ENCODE measurements around the gene IQSEC2.

Gene IQSEC2
- 0.40 to 2.2 reads per million in 2 donors for total RNA-seq

- no peak for DNase-seq
Observed at GRCh38 chrX:53281321-53281822, at the start of gene IQSEC2. Gene IQSEC2 (minus strand): TSS chrX:53281584.

- no peak for DNase-seq
Observed at GRCh38 chrX:53330331-53330730, 48.9 kb upstream of the IQSEC2 start.

- DNase-seq = no peak
Observed at GRCh38 chrX:53324803-53325202, 43.4 kb upstream of the IQSEC2 start.

GRCh38 chrX:53324085-53324484 lies 42.7 kb upstream of the IQSEC2 start:
- DNase-seq = no peak

- DNase-seq = no peak
Observed at GRCh38 chrX:53323196-53323595, 41.8 kb upstream of the IQSEC2 start.

- no peak for DNase-seq
Observed at GRCh38 chrX:53321943-53322497, 40.6 kb upstream of the IQSEC2 start.

GRCh38 chrX:53321230-53321942 lies 40.0 kb upstream of the IQSEC2 start:
- DNase-seq = peak in 1 of 5 experiments; percentile 21

GRCh38 chrX:53320543-53321229 lies 39.3 kb upstream of the IQSEC2 start:
- DNase-seq = no peak

GRCh38 chrX:53319614-53320542 lies 38.5 kb upstream of the IQSEC2 start:
- DNase-seq = no peak

GRCh38 chrX:53318766-53319353 lies 37.5 kb upstream of the IQSEC2 start:
- no peak for DNase-seq

GRCh38 chrX:53317365-53318069 lies 36.1 kb upstream of the IQSEC2 start:
- DNase-seq = peak; percentile 30 to 54 (median 51)

- no peak for DNase-seq
Observed at GRCh38 chrX:53316860-53317237, 35.5 kb upstream of the IQSEC2 start.

GRCh38 chrX:53316111-53316859 lies 34.9 kb upstream of the IQSEC2 start:
- DNase-seq = no peak

- DNase-seq = no peak
Observed at GRCh38 chrX:53313728-53314105, 32.3 kb upstream of the IQSEC2 start.

GRCh38 chrX:53312946-53313727 lies 31.8 kb upstream of the IQSEC2 start:
- DNase-seq = peak in 4 of 5 experiments; percentile 35 to 38 (median 36)

- DNase-seq = no peak
Observed at GRCh38 chrX:53309837-53310236, 28.5 kb upstream of the IQSEC2 start.

- DNase-seq = no peak
Observed at GRCh38 chrX:53308836-53309235, 27.5 kb upstream of the IQSEC2 start.

- DNase-seq = no peak
Observed at GRCh38 chrX:53305996-53306937, 24.9 kb upstream of the IQSEC2 start.
